Activated B cell treated with CpG ODN at 0.5 μM for 24 hours (primary cell): ENCODE data around the gene PDGFD. TPM values are rescaled to one million over a fixed set of nuclear protein-coding genes. Genes with fewer than 3 reads are reported as not detected.

ENCODE experiments used
- ATAC-seq: fragments of 200-7000 bp; cut with Tn5 transposase; one replicate; pipeline ENCODE4 v1.10.0; 2021; ENCODE audit warnings: low read depth, mild to moderate bottlenecking, moderate library complexity
- CTCF ChIA-PET: fragments of 350-600 bp; sonication (Branson Sonifier 250); formaldehyde crosslinking; loops from one replicate; lab custom pipeline; 2021; ENCODE audit warnings: antibody characterized with exemption; lab: Charles Lee
- POLR2A ChIA-PET: fragments of 350-600 bp; sonication (Branson Sonifier 250); formaldehyde crosslinking; loops from one replicate; lab custom pipeline; 2021; ENCODE audit warnings: antibody characterized with exemption; lab: Charles Lee
- DNase-seq: peaks from one replicate; pipeline ENCODE4 v3.0.0; 2022
- H3K27ac Mint-ChIP-seq: one replicate; pipeline ENCODE4 v1.8.0; 2020; ENCODE audit warnings: mixed read lengths
- H3K27me3 Mint-ChIP-seq: one replicate; pipeline ENCODE4 v1.8.0; 2021; ENCODE audit warnings: mixed read lengths
- H3K36me3 Mint-ChIP-seq: one replicate; pipeline ENCODE4 v1.8.0; 2021; ENCODE audit warnings: low read depth, mixed read lengths
- H3K4me1 Mint-ChIP-seq: one replicate; pipeline ENCODE4 v1.8.0; 2021; ENCODE audit warnings: mixed read lengths
- H3K4me3 Mint-ChIP-seq: one replicate; pipeline ENCODE4 v1.8.0; 2020; ENCODE audit warnings: mild to moderate bottlenecking, mixed read lengths
- H3K9me3 Mint-ChIP-seq: one replicate; pipeline ENCODE4 v1.8.0; 2020; ENCODE audit warnings: mixed read lengths
- intact Hi-C: fragments of 100-400 bp; cut with micrococcal nuclease; formaldehyde crosslinking; loops from one replicate; pipeline ENCODE4 v1.15.1; 2024
- total RNA-seq: library from RNA; stranded (reverse); gene quantifications from 2 replicates; pipeline ENCODE4 v1.2.3, GENCODE V29; 2022
- TF ChIP-seq, protein P1 (sequence below): fragments of 200-600 bp; IDR thresholded peaks from one replicate; pipeline ENCODE4 v1.8.0; 2022; ENCODE audit warnings: antibody characterized with exemption, mild to moderate bottlenecking

PDGFD gene
- total RNA-seq, 1 donor from 2014 or later, result 0.53 TPM

DNA sequence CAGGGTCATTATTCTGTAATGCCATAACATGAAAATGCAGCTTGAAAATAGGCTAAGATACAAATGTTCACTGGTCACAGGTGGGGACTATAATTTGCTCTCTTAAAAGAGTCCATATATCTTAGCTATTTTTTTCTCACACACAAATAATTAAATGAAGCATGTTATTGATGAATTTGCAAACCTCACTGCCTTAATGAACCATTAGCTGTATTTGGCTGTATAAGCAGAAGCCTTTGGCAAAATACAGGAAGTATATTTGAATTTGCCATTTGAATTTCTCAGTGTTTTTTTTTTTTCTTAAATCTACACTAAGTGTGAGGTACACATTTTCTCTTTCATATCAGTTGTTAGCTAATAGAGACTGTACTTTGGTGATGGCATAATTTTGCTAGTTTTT, 88.9 kb downstream of the PDGFD start:
- peaks cover 26% of the 10 kb centered on the region for H3K4me1 Mint-ChIP-seq
- DNase-seq (no peak), ATAC-seq (no peak)
- H3K27me3 Mint-ChIP-seq, result no peaks in the 10 kb centered on the region
- H3K9me3 Mint-ChIP-seq, result no peaks in the 10 kb centered on the region
- CTCF ChIA-PET, result no interaction called here
- TF ChIP-seq, protein P1, sequence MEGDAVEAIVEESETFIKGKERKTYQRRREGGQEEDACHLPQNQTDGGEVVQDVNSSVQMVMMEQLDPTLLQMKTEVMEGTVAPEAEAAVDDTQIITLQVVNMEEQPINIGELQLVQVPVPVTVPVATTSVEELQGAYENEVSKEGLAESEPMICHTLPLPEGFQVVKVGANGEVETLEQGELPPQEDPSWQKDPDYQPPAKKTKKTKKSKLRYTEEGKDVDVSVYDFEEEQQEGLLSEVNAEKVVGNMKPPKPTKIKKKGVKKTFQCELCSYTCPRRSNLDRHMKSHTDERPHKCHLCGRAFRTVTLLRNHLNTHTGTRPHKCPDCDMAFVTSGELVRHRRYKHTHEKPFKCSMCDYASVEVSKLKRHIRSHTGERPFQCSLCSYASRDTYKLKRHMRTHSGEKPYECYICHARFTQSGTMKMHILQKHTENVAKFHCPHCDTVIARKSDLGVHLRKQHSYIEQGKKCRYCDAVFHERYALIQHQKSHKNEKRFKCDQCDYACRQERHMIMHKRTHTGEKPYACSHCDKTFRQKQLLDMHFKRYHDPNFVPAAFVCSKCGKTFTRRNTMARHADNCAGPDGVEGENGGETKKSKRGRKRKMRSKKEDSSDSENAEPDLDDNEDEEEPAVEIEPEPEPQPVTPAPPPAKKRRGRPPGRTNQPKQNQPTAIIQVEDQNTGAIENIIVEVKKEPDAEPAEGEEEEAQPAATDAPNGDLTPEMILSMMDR, result no peak
- no peak overlapping the region for H3K4me3 Mint-ChIP-seq
- no peak overlapping the region for H3K27ac Mint-ChIP-seq
- intact Hi-C loops, result no loop called here
- POLR2A ChIA-PET, result no interaction called here
- no peaks in the 10 kb centered on the region for H3K36me3 Mint-ChIP-seq

- Mint-ChIP-seq H3K4me3 (no peak overlapping the region), H3K4me1 (peaks cover 26% of the 10 kb centered on the region), H3K9me3 (no peaks in the 10 kb centered on the region), H3K27me3 (no peaks in the 10 kb centered on the region), H3K36me3 (no peaks in the 10 kb centered on the region), H3K27ac (no peak overlapping the region)
- ATAC-seq (peak; percentile 85), DNase-seq (no peak)
- intact Hi-C loops, result loop anchor here (5.0 kb wide), 1 partner anchor 67 kb away; no protein-coding TSS in a partner anchor
- ChIA-PET CTCF (no interaction called here), POLR2A (no interaction called here)
- TF ChIP-seq, protein P1, result no peak
Observed at GRCh38 chr11:104073950-104074705, 89.8 kb downstream of the PDGFD start.

GRCh38 chr11:104067534-104067933, 96.4 kb downstream of the PDGFD start:
- Mint-ChIP-seq H3K4me1 (peaks cover 8% of the 10 kb centered on the region), H3K36me3 (no peaks in the 10 kb centered on the region), H3K4me3 (no peak overlapping the region), H3K9me3 (no peaks in the 10 kb centered on the region), H3K27ac (no peak overlapping the region), H3K27me3 (no peaks in the 10 kb centered on the region)
- ATAC-seq (no peak), DNase-seq (no peak)
- ChIA-PET CTCF (no interaction called here), POLR2A (no interaction called here)
- intact Hi-C loops, result no loop called here
- TF ChIP-seq, protein P1, result no peak

DNA sequence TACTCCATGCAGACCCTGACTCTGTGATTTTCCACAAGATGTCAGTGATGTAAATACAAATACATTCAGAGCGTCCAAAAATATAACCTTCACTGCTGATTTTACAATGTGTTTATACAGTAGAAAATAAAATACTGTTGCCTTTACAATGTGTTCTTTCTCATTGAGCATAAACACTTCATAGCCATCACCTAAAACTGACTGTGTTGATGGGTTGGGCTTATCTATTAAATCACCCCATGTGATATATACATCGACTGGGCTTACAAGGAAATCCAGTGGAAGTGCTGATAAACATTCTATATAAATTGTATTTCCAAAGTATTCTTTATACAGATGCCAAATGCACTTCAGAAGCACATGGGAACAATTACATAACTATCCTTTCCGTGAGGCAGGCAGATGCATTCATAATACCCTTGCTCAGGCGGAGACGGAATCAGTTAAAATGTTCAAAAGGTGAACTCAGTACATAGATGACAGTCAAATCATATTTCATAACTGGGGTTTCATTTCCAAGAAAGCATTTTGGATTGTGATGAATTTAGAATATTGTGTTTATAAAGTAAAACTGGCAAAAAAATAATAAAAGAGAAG, 99.8 kb downstream of the PDGFD start:
- Mint-ChIP-seq H3K4me1 (peaks cover 11% of the 10 kb centered on the region), H3K27ac (no peak overlapping the region), H3K36me3 (no peaks in the 10 kb centered on the region), H3K4me3 (no peak overlapping the region), H3K9me3 (no peaks in the 10 kb centered on the region), H3K27me3 (no peaks in the 10 kb centered on the region)
- TF ChIP-seq, protein P1, result no peak
- CTCF ChIA-PET, result no interaction called here
- DNase-seq, result no peak
- intact Hi-C loops, result no loop called here
- POLR2A ChIA-PET, result no interaction called here
- ATAC-seq, result no peak

DNA sequence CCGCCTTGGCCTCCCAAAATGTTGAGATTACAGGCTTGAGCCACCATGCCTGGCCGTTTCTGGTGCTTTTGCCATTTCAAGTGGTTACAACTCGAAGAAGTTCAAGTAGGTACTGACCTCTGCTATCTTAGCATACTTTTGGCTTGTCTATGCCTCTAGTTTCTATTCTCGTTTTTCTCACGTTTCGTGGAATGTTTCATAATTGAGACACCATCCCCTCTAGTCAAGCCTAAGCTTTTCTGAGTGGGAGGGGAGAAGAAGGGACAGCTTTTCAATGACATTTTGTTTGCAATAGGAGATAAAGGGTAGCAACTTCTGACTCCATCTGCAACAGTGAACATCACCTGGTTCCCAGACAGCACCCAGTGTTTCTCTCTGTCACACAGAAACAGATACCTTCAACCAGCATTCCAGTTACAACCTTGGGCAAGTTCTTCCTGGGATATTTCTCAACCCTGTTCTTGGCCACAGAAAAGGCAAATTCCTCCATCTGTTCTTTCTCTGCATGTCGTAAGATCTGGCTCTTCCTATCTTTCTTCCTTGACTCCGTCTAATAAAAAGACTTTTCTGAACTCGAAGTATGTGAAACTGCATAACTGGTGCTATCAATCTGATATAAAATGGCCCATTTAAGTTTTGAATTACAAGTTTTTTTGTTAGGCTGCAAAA, 102.0 kb downstream of the PDGFD start:
- Mint-ChIP-seq H3K9me3 (no peaks in the 10 kb centered on the region), H3K27ac (no peak overlapping the region), H3K4me3 (no peak overlapping the region), H3K27me3 (no peaks in the 10 kb centered on the region), H3K36me3 (no peaks in the 10 kb centered on the region), H3K4me1 (peaks cover 11% of the 10 kb centered on the region)
- intact Hi-C loops, result no loop called here
- TF ChIP-seq, protein P1, result no peak
- ChIA-PET POLR2A (no interaction called here), CTCF (no interaction called here)
- DNase-seq, result no peak
- ATAC-seq, result no peak
